Fibroblast of skin of scalp (primary cell): ENCODE results near the gene PTBP1.

Source experiments
- DNase-seq: peaks from one replicate; pipeline ENCODE4 v3.0.0-alpha.2; 2013

Gene PTBP1

DNA sequence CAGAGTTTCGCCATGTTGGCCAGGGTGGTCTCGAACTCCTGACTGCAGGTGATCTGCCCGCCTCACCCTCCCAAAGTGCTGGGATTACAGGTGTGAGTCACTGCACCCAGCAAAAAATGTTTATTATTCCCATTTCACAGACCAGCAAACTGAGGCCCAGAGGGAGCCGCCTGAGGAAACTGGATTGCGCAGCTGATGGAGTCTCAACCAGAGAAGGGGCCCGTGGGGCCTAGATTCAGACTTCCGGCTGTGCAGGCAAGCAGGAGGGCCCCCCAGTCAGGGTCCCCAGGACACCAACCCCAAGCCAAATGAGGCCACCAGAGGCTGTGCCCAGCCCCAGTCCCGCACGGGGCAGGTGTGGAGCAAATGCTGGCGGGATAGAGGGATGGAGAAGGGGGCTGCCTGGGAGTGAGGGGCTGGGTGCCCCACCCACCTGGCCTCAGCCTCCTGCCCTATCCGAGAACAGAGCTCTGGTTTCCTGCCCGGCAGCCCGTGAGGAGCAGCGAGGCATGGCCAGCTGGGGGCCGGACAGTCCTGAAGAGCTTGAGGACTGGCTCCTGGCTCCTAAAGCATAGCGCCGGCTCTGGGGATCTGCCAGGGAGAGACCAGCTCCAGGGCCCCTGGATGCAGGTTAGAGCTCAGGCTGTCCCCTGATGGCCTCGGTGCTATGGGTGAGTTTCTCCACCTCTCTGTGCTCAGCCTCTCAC lies 24.4 kb upstream of the PTBP1 start:
- DNase-seq = no peak

DNA sequence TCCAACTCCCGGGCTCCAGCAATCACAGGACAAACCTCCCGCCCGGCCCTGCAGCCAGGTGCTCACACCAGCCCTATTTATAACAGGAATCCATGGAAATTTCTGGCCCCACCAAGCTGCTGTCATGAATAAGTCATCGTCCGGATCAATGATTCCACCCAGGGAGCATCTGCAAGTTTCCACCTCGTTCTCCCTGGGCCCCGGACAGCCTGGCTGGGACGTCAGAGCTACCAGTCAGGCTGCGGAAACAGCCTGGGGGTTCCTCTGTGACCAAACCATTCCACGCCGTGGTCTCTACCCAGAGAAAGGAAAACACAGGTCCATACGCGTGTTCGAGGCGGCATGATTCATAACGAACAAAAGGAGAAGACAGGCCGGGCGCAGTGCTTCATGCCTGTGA lies 20.7 kb upstream of the PTBP1 start:
- no peak for DNase-seq

DNA sequence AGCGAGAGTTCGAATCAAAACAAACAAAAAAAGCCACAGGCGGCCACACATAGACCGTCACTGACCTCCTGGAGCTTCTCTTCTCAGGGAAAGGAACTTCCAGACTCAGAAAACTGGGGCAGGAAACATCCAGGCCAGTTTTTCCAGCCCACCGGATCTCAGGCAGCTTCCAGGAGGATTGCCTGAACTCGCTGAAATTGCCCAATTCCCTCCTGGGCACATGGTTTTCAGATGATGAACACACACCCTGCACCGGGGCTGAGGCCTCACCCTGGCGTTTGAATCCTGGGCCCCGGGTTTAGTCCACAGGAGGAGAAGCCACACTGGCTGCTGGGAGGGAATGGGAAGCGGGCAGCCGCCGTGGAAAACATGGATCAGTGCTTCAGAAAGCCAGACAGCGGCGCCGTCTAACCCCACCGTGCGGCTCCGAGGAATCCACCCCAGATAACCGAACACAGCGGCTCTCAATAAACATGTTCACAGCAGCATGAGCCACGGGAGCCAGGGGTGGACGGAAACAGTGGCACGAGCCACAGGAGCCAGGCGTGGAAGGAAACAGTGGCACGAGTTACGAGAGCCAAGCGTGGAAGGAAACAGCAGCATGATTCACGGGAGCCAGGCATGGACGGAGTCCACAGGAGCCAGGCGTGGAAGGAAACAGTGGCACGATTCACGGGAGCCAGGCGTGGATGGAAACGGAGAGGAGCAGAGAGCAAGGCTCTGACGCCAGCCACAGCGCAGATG lies 18.2 kb upstream of the PTBP1 start:
- DNase-seq = peak; percentile 97

DNA sequence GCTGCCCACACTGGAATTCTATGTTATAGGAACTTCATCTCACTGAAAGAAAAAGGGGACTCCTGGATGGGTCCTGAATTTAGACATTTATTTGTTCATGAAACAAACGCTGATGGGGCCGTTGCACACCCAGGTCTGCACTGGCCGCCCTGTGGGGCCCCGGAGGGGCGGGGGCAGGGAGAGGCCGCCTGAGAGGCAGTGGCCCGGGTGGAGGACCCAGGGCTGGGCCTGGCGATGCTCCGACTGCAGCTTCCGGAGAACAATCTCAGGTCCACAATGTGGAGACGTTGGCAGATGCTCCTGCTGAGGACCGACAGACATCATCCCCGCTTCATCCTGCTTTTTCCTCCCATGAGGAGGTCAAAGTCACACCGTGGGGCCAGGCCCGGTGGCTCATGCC lies 16.3 kb upstream of the PTBP1 start:
- DNase-seq = no peak

DNA sequence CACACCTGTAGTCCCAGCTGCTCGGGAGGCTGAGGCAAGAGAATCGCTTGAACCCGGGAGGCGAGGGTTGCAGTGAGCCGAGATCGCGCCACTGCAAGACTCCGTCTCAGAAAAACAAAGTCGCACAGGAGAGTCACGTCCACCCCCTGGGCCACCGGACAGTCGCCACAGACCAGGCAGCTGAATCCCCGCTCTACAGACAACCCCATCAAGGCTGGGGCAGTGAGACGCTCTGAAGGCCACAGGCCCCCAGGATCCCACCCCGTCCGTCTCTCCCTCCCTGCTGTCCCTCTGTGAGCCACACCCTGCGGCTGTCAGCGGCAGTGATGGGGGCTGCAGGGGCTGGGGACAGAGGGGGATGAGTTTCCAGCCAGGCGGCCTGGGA lies 15.5 kb upstream of the PTBP1 start:
- DNase-seq = no peak

DNA sequence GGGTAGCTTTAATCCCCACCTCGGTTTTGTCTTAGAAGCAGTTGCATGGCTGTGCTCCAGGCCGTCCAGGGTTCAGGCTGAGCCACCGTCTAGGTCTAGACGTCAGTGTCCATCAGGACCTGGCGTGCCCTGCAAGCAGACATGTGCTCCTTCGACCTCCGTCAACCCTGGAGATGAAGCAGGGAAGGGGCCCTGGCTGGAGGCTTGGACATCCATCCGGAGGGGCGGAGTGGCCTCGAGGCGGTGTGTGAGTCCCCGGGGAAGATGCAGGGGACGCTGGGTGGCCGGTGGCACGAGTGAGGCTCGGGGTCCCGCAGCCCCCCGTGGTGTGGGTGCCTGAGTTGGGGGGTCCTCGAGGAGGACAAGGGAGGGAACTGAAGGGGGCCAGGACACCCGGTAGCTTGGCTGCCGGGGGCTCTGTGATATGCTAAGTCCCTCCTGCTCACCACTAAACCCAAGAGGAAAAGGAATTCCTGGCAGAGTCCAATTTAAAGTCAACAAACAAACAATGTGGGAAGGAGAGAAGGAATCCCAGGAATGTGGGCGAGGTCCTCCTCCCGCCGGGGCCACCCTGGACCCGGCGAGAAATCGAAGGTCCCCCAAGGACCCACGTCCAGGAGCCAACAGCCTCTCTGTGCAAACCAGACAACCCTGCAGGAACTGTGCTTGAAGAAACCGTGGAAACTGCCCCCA lies 14.9 kb upstream of the PTBP1 start:
- DNase-seq = peak; percentile 88

DNA sequence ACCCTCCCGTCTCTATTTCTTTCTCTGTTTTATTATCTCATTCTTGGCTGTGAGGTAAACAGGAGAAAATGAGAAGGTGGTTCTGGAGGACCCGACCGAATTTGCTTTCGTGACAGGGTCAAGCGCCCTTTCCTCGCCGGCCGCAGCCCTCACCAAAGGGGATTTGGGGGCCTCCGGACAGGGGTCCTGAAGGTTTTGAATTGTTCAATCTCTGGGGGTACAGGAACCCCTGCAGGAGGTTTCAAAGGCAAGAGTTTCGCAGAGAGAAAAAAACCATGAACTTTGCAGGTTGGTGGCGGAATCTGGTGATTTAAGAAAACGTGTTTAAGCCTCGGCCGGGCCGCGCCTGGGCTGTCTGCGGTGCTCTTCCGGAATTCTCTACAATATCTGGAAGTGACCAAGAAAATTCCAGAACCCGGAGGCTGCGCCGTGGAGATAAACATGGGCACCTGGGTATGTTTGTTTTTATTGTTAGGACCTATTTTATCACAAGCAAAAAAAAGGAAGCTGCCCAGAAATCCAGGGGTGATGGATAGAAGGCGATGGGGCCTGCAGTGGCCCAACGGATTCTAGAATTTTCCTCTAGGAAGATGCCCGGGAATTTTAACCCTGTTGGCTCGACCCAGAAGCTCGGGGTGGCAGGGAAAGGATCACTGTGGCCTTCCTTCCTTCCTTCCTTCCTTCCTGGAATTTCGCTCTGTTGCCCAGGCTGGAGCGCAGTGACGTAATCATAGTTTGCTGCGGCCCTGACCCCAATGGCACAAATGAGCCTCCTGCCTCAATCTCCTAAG lies 14.2 kb upstream of the PTBP1 start:
- no peak for DNase-seq

DNA sequence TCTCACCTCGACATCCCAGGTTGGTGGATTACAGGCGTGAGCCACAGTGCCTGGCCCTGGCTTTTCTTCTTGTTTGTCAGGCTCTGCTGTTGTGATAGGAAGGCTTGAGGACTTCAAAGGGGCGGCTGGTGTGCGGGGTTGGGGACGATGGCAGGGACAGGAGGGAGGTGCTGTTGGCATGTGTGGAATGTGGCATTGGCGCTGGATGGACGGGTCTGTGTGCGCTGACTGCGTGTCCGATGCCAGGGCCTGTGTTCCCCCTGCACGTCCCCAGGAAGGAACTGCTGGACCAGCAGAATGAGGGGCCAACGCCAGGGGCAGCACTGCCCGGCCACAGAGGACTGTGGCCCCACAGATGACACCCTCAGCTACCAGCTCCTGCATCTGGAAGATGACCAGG lies 12.7 kb upstream of the PTBP1 start:
- no peak for DNase-seq

DNA sequence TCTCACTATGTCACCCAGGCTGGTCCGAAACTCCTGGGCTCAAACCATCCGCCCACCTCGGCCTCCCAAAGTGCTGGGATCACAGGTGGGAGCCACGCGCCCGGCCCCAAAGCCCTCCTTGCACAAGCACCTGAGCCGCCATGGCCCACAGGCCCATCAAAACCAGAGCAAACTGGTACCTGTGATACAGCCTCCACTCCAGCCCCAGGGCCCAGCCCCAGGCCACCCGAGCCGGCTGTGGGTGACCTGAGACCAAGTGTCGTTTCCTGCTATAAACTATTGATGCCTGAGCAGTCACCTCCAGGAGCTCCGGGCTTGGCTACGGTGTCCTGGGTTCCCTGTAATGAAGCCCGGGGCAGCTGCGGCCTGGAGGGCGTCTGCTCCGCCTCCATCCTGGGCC lies 9.7 kb upstream of the PTBP1 start:
- no peak for DNase-seq

DNA sequence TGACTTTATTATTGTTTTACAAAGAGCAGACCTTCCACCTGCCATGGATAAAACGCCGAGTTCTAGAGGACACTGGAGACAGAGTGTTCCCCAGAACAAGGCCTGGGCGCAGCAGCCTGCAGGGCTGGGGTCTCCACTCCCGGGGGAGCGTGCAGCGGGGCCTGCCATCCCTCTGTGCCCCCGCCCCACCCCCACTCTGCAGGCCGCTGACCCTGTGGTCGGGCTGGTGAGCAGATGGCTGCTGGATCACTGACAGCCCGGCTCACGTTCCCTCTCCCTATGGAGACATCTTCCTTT lies 8.6 kb upstream of the PTBP1 start:
- DNase-seq = no peak

DNA sequence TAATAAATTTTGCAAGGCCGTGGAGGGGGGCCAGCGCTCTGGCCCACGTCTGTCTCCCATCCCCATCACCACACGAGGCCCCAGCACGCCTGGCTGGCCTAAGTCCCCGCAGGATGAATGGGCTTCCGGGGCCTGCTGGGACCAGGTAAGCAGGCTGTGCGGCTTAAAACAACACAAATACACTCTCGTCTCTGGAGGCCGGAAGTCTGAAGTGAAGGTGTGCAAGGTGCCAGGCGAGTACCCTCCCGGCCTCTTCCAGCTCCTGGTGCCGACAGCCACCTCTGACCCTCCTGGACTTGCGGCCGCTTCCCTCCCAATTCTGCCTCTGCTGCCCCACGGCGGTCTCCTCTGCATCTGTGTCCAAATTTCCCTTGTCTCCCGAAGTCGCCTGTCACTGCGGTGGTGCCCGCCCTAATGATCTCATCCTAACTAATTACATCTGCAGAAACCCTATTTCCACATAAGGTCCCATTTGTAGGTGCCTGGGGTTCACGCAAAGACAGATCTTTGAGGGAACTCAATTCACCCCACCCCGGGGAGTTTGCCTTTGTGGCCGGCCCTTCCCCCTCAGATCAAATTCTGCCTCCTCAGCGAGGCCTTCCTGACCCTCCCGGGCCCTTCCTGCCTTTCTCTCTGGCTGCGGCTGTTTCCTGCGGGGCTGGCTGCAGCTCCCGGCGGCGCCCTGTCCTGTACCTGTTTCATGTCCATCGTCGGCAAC lies 8.1 kb upstream of the PTBP1 start:
- no peak for DNase-seq

DNA sequence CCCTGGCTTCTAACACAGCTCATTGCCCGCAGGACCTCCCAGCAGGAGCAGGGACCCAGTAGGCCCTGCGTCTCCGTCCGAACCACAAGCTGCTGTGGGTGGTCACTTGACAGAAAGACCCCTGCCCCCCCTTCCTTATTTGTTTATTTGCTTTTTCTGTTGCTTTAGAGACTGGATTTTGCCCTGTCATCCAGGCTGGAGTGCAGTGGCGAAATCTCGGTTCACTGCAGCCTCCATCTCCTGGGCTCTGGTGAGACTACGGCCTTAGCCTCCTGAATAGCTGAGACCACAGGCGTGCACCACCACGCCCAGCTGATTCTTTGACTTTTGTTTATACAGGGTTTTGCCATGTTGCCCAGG lies 7.6 kb upstream of the PTBP1 start:
- no peak for DNase-seq

DNA sequence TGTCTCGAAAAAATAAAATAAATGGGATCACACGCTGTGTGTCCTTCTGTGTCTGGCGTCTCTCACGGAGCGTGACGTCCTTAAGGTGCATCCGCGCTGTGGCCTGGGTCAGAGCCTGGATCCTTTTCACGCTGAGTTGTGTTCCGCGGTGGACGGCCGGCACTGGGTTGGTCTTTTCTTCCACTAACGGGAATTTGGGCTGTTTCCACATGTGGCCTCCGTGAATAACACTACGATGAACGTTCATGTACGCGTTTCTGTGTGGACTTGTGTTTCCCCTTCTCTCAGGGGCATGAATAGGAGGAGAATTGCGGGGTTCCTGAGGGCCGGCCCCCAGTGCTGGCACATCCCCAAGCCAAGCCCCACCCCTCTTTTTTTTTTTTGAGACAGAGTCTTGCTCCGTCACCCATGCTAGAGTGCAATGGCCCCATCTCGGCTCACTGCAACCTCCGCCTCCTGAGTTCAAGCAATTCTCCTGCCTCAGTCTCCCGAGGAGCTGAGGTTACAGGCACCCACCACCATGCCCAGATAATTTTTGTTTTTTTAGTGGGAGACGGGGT lies 6.2 kb upstream of the PTBP1 start:
- no peak for DNase-seq

DNA sequence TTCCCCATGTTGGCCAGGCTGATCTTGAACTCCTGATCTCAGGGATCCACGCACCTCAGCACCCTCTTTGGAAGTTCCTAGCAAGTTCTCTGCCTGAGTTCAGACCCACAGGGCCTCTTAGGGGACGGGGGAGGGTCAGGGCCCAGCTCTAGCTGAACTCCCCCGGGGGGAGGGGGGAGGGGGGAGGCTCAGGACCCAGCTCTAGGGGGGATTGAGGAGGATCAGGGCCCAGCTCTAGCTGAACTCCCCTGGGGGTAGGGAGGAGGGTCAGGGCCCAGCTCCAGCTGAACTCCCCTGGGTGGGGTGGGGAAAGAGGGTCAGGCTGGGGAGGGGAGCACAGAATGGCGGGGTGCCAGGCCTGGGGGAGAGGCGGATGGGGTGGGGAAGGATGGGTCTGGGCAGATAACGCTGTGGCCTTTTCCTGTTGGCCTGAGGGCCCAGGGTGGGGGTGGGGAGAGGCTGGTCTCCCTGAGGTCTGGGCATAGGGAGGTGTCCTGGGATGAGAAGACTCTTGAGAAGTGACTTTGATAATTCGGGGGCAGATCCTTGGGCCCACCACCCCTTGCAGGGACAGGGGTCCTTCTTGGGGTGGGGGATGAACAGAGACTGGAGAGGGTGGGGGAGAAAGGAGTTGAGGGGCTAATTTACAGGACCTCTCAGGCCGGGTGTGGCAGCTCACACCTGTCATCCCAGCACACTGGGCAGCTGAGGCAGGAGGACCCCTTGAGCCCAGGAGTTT lies 5.5 kb upstream of the PTBP1 start:
- no peak for DNase-seq

DNA sequence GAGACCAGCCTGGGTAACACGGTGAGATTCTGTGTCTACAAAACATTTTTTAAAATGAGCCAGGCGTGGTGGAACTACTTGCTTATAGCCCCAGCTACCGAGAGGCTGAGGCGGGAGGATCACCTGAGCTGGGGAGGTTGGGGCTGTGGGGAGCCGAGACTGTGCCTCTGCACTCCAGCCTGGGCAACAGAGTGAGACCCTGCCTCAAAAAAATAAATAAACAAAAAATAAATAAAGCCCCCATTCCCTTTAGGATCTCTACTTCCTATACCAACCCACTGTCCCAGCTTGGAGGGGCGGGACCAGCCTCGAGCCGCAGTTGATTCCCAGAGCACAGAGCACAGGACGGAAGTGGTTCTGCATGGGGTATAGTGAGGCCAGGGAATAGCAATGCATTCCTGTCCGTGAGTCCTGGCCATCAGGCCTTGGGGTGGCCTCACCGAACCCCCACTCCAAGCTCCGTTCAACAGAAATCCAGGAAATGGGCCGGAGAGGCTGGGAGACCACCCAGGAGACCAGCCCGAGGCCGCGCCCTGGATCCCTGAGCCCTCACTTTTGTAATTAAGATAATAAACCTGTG lies 4.9 kb upstream of the PTBP1 start:
- DNase-seq = no peak

DNA sequence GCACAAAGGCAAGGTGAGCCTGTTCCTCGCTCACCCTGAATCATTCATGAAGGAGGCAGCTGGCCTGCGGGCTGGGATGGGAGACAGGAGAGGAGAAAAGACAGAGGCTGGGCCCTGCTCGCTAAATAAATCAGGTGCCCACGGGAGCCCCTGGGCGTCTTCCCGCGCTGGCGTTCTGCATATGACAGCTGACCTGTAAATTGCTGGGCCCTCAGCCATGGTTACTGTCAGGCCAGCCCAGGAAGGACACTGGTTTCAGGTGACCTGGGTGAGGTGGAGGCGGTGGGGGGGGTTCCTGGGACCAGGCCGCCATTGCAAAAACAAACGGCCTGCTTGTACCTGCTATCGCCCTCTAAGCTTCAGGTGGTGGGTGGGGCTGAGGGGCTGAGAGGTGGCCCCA lies 3.4 kb upstream of the PTBP1 start:
- DNase-seq = no peak

DNA sequence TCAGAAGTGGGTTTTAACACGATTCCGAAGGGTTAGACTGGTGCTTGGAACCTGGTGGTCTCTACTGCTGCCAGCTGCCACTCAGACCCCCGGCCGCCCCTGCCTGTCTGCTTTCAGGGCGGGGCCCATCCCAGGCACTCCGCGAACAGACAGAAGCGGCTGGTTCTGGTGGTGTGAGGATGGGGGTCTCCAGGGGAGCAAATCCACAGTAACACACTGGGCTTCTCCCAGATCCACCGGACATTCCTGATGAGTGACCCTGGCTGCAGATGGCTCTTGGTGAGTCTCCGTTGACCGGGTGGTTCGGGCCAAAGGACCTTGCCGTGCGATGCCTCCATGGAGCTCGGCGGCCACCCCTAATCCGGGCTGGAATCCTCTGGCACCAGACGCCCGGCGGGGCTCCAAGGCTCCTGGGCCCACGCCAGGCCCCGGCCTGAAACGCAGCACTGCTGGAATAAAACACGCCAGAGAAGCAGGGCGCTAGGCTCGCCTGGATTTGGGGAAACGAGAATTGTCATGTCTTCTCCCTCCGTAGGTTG lies 2.1 kb upstream of the PTBP1 start:
- no peak for DNase-seq

DNA sequence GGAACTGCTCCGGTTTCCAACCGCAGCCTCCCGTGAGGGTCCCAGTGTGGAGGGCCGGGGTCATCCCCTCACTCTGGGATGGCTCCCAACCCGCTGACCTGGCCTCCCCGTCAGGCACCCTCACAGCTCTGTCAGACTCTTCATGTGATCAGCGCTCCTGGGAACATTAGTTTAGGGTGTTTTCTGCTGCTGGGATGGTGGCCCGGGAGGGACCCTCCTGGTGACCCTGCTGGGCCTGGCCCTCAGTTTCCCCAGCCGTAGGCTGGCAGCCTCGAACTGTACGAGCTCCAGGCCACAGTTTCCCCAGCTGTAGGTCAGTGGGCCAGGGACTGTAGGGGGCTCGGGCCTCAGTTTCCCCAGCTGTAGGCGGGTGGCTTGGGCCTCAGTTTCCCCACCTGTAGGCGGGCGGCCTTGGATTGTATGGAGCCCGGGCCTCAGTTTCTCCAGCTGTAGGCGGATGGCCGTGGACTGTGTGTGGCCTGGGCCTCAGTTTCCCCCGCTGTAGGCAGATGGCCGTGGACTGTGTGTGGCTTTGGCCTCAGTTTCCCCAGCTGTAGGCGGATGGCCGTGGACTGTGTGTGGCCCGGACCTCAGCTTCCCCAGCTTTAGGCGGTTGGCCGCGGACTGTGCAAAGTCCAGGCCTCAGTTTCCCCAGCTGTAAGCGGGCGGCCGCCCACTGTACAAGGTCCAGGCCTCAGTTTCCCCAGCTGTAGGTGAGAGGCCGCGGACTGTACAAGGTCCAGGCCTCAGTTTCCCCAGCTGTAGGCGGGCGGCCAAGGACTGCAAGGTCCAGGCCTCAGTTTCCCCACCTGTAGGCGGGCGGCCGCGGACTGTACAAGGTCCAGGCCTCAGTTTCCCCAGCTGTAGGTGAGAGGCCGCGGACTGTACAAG lies 1.3 kb upstream of the PTBP1 start:
- DNase-seq = no peak

DNA sequence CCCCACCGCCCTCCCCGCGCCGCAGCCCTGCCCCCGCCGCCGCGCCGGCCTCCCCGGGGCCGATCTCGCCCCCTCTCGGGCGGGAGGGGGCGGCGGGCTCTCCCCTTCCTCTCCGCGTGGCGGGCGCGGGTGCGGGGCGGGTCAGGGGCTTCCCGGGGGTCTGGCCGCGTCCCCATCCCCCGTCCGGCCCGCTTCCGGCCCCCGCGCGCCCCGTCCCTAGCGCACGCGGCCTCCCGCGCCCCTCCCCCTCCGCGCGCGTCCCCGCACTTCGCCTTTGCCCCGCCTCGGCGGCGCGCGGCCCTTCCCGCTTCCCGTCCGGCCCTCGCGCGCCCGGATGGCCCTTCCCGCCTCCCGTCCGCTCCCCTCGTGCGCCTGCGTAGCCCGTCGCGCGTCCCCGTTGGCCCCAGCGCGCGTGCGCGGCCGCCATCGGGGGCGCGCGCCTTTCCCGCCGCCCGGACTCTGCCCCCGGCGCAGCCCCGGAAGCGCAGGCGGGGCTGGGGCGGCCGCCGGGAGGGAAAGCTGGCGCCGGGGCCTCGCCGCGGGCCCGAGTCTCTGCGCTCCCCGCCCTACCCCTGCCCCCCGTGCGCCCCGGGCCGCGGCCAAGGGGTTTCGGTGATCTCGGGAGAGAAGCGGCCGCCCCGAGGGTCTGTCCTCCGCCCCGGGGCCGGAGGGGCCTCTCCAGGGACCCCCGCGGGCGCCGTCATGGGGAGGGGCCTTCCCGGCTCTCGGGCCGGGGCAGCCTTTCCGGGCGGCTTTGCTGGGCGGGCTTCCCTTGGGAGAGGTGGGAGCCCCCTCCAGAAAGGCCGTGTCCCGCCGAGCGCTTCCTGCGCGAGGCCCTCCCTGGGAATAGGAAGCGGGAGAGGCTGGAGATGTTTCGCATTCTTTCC lies 519 bp downstream of the PTBP1 start:
- DNase-seq = peak; percentile 95
